Ramos (cell line): Measurements from ENCODE around the gene OR13C3.
"Not testable (repeated sequence)": the region's sequence is repeated elsewhere in the genome, so short reads cannot be mapped to it uniquely, and the experiment has no call there.

Experiments
- in situ Hi-C: fragments of 300-500 bp; cut with MboI; formaldehyde crosslinking; loops from one replicate; pipeline ENCODE4 v1.14.3; 2022; ENCODE audit warnings: low sequenced_read_pairs; ENCODE audit not compliant: unreplicated experiment

The OR13C3 gene

GRCh38 chr9:104536756-104537155 is at the start of gene OR13C3:
Gene OR13C3 (minus strand): TSS chr9:104536856. CDS start chr9:104536723, 133 bp downstream.
- in situ Hi-C loops: no loop called here

- in situ Hi-C loops: no loop called here
Observed at GRCh38 chr9:104580562-104580961, 43.9 kb upstream of the OR13C3 start.

- in situ Hi-C loops: no loop called here
Observed at GRCh38 chr9:104577263-104577662, 40.6 kb upstream of the OR13C3 start.

- in situ Hi-C loops: no loop called here
Observed at GRCh38 chr9:104575456-104575855, 38.8 kb upstream of the OR13C3 start.

GRCh38 chr9:104572612-104573011 is 36.0 kb upstream of the OR13C3 start:
- in situ Hi-C loops: no loop called here

GRCh38 chr9:104568868-104569267 is 32.2 kb upstream of the OR13C3 start, which contains the start of gene OR13C8:
Gene OR13C8 (plus strand): TSS chr9:104569168. CDS start chr9:104569168, 0 bp downstream.
- in situ Hi-C loops: no loop called here

GRCh38 chr9:104564358-104564757 is 27.7 kb upstream of the OR13C3 start:
- in situ Hi-C loops: no loop called here

GRCh38 chr9:104556830-104557634 is 20.4 kb upstream of the OR13C3 start:
- in situ Hi-C loops: no loop called here

- in situ Hi-C loops: no loop called here
Observed at GRCh38 chr9:104555521-104555920, 18.9 kb upstream of the OR13C3 start.

- in situ Hi-C loops: no loop called here
Observed at GRCh38 chr9:104553261-104553660, 16.6 kb upstream of the OR13C3 start.

GRCh38 chr9:104544644-104545043 is 8.0 kb upstream of the OR13C3 start:
- in situ Hi-C loops: no loop called here

GRCh38 chr9:104539275-104539674 is 2.6 kb upstream of the OR13C3 start:
- in situ Hi-C loops: no loop called here

- in situ Hi-C loops: no loop called here
Observed at GRCh38 chr9:104527109-104527508, 9.5 kb downstream of the OR13C3 start, which contains the start of gene OR13C4. Gene OR13C4 (minus strand): TSS chr9:104527209. CDS start chr9:104527209, 0 bp downstream.

- in situ Hi-C loops: not testable (repeated sequence)
Observed at GRCh38 chr9:104520241-104520640, 16.4 kb downstream of the OR13C3 start.

GRCh38 chr9:104514901-104515300 is 21.8 kb downstream of the OR13C3 start:
- in situ Hi-C loops: no loop called here

- in situ Hi-C loops: no loop called here
Observed at GRCh38 chr9:104506565-104506964, 30.1 kb downstream of the OR13C3 start.

GRCh38 chr9:104503963-104504362 is 32.7 kb downstream of the OR13C3 start, which contains the start of gene OR13F1:
Gene OR13F1 (plus strand): TSS chr9:104504263. CDS start chr9:104504263, 0 bp downstream.
- in situ Hi-C loops: no loop called here

GRCh38 chr9:104503440-104503839 is 33.2 kb downstream of the OR13C3 start:
- in situ Hi-C loops: no loop called here

GRCh38 chr9:104494808-104495207 is 41.8 kb downstream of the OR13C3 start:
- in situ Hi-C loops: no loop called here
